Gastrocnemius medialis (tissue), 4 donors: ENCODE measurements around the gene EPHA2.

Experiments used
- POLR2A ChIP-seq, 2 donors: fragments of 450-650 bp; IDR thresholded peaks; one replicate each; pipeline ENCODE4 v1.6.1; 2017; ENCODE audit warnings: antibody characterized with exemption in 2 of 2, mild to moderate bottlenecking in 2 of 2, moderate library complexity in 2 of 2
- TF ChIP-seq, protein P1 (sequence below), 5 experiments: fragments of 450-650 bp in 3 of 5; fragments of 200-600 bp in 2 of 5; sonication (generic) in 2 of 5; IDR thresholded peaks in 4 of 5; conservative IDR thresholded peaks in 1 of 5; 1 replicate in 4 of 5; 2 replicates in 1 of 5; pipeline ENCODE4 v1.5.1; 2016 to 2019; ENCODE audit warnings: antibody characterized with exemption in 5 of 5, mild to moderate bottlenecking in 3 of 5, moderate library complexity in 3 of 5

DNA sequence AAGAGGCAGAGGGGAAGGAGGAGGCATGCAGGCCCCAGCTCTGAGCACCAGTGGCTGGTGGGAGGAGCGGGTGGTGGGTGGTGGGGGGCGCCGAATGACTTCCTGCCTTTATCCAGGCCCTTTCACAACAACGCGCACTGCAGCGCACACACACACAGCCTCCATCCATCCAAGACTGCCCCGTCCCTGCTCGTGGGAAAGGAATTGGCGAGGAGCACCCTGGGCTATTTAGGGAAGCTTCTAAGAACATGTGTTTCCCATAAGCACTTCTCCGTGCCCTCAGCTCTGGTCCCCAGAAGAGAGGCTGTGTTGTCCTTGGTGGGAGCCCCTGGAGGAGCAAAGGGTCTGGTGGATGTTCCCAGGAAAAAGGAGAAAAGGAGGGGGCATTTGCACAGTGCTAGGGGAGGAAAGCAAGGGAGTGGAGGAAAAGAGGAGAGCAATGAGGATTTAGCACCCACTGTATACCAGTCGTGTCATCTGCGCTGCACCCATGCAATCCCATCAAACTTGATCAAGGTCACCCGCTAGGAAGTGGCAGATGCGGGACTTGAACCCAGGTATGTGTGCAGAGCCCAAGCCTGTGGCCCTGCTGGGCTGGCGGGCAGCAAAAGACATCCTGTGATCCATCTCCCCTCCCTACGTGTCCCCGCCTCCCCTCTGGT lies 28.1 kb downstream of the EPHA2 start:
- no peak for TF ChIP-seq POLR2A (IDR thresholded peaks at IDR 0.05)
- TF ChIP-seq, protein P1, sequence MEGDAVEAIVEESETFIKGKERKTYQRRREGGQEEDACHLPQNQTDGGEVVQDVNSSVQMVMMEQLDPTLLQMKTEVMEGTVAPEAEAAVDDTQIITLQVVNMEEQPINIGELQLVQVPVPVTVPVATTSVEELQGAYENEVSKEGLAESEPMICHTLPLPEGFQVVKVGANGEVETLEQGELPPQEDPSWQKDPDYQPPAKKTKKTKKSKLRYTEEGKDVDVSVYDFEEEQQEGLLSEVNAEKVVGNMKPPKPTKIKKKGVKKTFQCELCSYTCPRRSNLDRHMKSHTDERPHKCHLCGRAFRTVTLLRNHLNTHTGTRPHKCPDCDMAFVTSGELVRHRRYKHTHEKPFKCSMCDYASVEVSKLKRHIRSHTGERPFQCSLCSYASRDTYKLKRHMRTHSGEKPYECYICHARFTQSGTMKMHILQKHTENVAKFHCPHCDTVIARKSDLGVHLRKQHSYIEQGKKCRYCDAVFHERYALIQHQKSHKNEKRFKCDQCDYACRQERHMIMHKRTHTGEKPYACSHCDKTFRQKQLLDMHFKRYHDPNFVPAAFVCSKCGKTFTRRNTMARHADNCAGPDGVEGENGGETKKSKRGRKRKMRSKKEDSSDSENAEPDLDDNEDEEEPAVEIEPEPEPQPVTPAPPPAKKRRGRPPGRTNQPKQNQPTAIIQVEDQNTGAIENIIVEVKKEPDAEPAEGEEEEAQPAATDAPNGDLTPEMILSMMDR (IDR thresholded peaks at IDR 0.05 in 4 of 5, conservative IDR thresholded peaks at IDR 0.05 in 1 of 5) = no peak
